GM21526 (cell line): ENCODE results near the gene THRB.

Experiments used
- ATAC-seq: cut with Tn5 transposase; IDR thresholded peaks from one replicate; pipeline ENCODE4 v1.9.1; 2021; ENCODE audit warnings: moderate library complexity; ENCODE audit not compliant: unreplicated experiment, low FRiP score

The THRB gene

GRCh38 chr3:24332092-24332491, 162.6 kb downstream of the THRB start:
- ATAC-seq, result no peak

GRCh38 chr3:24323272-24323671, 171.4 kb downstream of the THRB start:
- ATAC-seq, result no peak

- ATAC-seq, result no peak
Observed at GRCh38 chr3:24320601-24321000, 174.0 kb downstream of the THRB start.

GRCh38 chr3:24318677-24319287, 175.9 kb downstream of the THRB start:
- ATAC-seq, result no peak

GRCh38 chr3:24316887-24317383, 177.7 kb downstream of the THRB start:
- no peak for ATAC-seq

- no peak for ATAC-seq
Observed at GRCh38 chr3:24315971-24316370, 178.7 kb downstream of the THRB start.

- ATAC-seq, result no peak
Observed at GRCh38 chr3:24315356-24315755, 179.3 kb downstream of the THRB start.

GRCh38 chr3:24311881-24312280, 182.8 kb downstream of the THRB start:
- no peak for ATAC-seq

GRCh38 chr3:24310887-24311286, 183.8 kb downstream of the THRB start:
- ATAC-seq, result no peak

- no peak for ATAC-seq
Observed at GRCh38 chr3:24306518-24306917, 188.1 kb downstream of the THRB start.

- no peak for ATAC-seq
Observed at GRCh38 chr3:24305795-24306467, 188.7 kb downstream of the THRB start.

GRCh38 chr3:24303057-24303754, 191.4 kb downstream of the THRB start:
- no peak for ATAC-seq

GRCh38 chr3:24302396-24302795, 192.3 kb downstream of the THRB start:
- ATAC-seq, result no peak

- no peak for ATAC-seq
Observed at GRCh38 chr3:24300949-24301348, 193.7 kb downstream of the THRB start.

- ATAC-seq, result no peak
Observed at GRCh38 chr3:24299806-24300626, 194.6 kb downstream of the THRB start.

GRCh38 chr3:24299246-24299805, 195.3 kb downstream of the THRB start:
- ATAC-seq, result no peak

GRCh38 chr3:24296441-24297205, 198.0 kb downstream of the THRB start:
- ATAC-seq, result no peak

- no peak for ATAC-seq
Observed at GRCh38 chr3:24294150-24294549, 200.5 kb downstream of the THRB start.

GRCh38 chr3:24291646-24292045, 203.0 kb downstream of the THRB start:
- ATAC-seq, result no peak

GRCh38 chr3:24290596-24290995, 204.1 kb downstream of the THRB start:
- no peak for ATAC-seq
